HG03025 (cell line): ENCODE measurements around the gene FAM53A.
"Not testable (repeated sequence)": the region's sequence is repeated elsewhere in the genome, so short reads cannot be mapped to it uniquely, and the experiment has no call there.

Experiments used
- ATAC-seq: cut with Tn5 transposase; IDR thresholded peaks from one replicate; pipeline ENCODE4 v1.9.1; 2021; ENCODE audit warnings: mild to moderate bottlenecking, moderate library complexity; ENCODE audit not compliant: unreplicated experiment, low FRiP score

FAM53A gene

GRCh38 chr4:1642196-1642951, 41.7 kb downstream of the FAM53A start:
- ATAC-seq: no peak

DNA sequence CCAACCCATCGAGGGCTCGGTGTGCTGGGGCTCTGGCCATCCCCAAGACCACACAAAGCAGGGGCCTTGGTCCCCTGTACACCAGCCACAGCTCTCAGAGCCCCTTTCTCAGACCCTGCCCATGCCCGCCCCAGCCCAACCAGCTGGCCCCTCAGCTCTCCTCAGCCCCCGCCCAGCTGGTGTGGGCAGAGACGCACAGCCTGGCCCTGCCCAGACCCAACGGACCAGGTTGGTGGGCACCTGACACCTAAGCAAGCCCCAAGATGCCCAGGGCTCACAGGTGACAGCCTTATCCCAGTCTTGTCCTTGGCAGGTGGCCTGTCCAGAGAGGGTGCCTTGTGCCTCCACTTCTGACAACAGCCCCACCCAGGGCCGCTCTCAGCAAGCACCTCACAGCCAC, 42.4 kb downstream of the FAM53A start:
- ATAC-seq: no peak

- ATAC-seq: not testable (repeated sequence)
Measured at GRCh38 chr4:1640716-1641503, 43.2 kb downstream of the FAM53A start.

DNA sequence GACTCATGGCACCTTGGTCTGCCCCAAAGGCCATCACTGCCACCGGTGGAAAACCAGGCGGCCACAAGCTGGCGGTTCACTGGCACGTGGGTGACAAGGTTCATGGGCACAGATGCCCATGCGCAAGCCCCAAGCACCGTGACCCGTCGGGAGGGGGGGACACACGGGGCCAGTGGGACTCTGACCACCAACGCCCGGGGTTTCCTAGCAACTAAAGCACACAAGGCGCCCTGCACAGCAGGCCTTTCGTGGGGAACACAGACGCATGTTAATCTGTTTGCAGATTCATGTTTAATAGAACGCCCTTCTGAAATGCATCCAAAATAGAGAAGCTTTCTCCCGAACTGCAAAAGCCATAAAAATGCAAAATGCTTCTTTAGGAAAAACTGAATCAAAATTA, 43.9 kb downstream of the FAM53A start:
- no peak for ATAC-seq

- ATAC-seq: no peak
Measured at GRCh38 chr4:1639299-1639868, 44.7 kb downstream of the FAM53A start.

GRCh38 chr4:1638873-1639272, 45.2 kb downstream of the FAM53A start:
- no peak for ATAC-seq

GRCh38 chr4:1638272-1638598, 45.9 kb downstream of the FAM53A start:
- no peak for ATAC-seq

DNA sequence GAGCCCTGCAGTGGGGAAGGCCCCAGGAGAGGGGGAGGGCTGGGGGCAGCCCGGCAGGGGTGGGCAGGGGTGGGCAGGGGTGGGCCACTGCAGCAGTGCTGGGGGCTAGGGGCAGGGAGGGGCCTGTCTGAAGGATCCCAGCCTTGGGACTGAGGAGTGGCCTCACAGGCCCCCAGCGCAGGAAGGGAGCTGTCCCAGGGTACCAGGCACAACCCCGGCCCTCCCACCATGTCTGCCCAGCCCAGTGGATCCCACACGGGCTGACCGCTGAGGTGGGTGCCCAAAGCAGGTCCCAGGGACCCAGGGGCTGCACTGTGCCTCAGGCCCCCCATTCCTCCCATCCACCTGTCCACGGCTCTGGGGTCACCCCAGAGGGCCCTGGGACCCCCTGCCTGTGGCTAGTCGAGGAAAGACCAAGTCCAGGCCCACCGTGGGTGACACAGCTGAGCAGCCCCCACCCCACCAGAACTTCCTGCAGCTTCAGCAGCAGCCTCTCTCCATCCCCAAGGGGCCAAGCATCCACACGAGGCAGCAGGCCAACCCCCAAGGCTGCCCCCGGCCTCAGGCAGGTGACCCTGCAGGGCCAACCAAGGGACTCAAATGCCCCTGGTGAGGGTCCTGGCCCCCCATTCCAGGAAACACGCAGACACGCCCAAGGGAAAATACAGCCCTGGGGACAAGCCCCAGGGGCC, 46.4 kb downstream of the FAM53A start:
- ATAC-seq: no peak

DNA sequence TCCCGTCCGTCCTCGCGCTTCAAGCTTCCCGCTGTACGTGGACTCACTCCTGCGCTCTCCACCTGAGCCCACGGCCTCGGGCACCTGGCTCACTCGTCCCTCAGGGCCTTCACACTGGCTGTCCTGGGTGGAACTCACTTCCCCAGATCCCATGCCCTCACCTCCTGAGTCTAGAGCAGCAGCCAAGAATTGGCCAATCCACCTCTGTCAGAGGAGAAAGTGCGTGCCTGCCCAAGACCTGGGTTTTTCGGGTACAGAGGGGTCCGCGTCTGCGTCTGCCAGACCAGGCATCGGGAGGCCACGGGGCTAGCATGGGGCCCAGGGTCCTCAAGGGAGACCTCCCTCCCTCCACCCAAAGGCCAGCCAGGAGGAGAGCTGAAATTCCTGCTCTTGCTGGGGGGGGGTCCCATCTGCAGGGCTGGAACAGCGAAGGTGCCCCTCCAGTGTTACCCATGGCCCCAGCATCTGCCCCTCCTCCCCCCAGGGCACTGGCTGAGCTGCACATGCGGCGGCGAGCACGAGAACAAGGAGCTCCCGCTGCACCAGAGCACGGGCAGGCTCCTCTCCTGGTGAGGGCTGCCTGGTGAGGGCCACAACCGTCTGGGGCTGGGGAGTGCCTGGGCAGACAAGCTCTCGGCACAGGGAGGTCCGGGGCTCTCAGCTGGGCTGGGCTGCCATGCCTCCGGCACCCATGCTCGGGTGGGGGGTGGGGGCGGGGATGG, 47.5 kb downstream of the FAM53A start:
- ATAC-seq: no peak

DNA sequence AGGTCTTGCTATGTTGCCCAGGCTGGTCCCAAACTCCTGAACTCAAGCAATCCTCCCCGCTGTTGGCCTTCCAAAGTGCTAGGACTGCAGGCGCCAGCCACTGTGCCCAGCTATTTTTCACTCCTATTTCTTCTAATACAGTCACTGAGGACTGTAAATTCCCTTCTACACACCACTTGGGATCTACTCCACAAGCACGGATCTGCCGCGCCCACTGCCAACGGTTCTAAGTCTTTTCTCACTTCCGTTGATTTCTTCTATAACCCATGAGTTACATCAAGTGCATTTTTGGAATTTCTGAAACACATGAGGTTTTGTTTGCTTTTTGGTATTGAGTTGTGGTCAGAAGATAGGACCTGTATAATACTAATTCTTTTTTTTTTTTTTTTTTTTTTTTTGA, 48.6 kb downstream of the FAM53A start:
- no peak for ATAC-seq

GRCh38 chr4:1633993-1634392, 50.1 kb downstream of the FAM53A start:
- no peak for ATAC-seq

DNA sequence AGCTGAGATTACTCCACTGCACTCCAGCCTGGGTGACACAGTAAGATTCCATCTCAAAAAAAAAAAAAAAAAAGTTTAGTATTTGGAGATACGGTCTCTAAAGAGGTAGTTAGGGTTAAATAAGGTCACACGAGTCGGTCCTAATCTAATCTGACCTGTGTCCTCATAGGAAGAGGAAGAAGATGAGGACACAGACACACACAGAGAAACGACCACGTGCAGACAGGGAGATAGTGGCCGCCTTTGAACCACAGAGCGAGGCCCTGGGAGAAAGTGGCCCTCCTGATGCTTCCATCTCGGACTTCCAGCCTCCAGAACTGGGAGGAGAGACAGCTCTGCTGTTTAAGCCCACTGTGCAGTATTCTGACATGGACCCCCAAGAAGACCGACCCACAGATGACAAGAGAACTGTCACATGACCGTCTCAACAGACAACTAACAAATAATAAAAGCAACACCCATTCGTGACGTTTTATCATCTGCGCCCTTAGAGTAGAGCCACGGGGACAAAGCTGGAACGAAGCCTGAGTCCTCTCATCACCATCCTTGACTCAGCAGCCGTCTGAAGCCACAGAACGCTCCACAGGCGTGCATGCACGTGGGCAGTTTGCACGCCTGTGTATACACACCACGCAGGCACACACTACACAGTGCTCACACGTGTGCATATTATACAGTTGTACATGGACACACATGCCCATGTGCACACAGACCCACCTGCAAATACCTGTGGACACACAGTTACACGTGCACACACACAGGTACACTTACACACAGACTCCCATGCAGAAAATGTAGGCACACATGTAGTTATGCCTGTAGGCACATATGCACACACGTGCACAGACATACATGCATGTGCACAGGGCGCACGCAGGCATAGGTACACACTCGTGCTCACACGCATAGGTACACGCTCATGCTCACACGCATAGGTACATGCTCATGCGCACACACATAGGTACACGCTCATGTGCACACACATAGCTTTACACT, 51.7 kb downstream of the FAM53A start:
- no peak for ATAC-seq

DNA sequence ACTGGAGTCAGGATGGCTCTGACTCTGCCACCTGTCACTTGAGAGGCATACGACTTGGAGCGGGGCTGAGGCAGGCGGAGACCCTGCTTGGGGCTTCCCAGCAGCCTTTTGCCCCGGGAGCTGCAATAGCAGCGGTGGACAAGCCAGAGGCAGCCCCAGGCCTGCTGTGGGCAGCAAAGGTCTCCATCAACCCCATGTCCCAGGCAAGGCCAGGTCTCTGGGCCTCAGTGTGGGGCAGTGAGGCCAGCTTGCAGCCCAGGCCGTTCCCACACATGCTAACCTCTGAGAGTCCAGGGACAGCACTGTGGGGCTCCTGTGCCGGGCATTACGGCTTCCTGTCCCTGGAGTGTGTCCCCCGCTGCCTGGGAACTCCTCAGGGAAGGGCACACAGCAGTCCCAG, 53.0 kb downstream of the FAM53A start:
- ATAC-seq: no peak

DNA sequence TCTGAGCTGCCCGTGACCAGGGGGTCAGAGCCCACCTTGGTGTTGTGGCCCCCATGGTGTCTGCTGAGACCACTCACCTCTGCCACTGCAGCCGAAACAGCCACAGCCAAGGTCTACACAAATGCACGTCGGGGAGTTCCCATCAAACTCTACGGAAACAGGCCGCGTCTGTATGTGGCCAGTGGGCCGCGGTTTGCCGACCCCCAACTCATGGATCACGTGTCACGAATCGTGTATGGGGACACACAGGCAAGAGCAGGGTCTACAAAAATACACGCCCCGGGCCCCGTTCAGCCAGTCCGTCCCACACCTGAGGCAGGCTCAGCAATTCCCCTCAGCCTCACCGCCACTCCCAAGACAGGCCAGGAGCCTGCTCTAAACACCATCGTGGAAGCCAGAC, 53.8 kb downstream of the FAM53A start:
- ATAC-seq: no peak

GRCh38 chr4:1629699-1630083, 54.4 kb downstream of the FAM53A start:
- ATAC-seq: no peak

DNA sequence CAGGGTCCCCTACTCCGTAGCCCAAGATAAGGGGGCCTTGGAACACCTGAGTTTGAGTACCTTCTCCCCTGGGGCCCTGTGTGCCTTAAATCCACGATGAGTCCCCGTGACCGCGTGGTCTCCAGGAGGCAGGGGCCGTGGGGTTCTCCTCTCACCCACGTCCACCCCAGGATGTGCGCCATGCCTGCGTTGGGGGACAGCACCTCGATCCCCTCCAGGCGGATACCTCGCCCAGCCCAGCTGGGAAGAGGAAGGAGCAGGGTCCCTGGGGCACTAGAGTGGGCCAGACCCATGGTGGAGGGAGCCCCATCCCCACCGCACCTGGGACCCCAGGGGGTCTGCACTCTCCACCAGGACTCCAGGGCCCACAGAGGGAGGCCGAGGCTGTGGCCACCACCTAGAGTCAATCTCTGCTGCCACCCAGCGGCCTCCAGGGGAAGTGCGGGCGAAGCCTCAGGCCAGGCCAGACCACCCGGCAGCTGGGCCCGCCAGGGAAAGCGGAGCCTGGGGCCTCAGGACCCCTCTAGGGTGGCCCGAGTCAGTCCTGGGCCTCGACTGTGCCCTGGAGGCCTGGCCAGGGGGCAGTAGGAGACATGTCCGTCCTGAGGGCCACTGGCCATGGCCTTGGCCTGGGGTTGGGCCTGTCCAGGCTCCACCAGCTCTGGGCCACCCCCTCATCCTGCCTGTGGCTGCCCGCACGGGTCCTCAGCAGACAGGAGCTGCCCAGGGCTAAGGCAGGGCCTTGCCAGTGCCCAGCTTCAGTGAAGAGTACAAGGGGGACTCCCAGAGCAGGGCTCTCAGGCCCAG, 55.0 kb downstream of the FAM53A start:
- ATAC-seq: no peak

DNA sequence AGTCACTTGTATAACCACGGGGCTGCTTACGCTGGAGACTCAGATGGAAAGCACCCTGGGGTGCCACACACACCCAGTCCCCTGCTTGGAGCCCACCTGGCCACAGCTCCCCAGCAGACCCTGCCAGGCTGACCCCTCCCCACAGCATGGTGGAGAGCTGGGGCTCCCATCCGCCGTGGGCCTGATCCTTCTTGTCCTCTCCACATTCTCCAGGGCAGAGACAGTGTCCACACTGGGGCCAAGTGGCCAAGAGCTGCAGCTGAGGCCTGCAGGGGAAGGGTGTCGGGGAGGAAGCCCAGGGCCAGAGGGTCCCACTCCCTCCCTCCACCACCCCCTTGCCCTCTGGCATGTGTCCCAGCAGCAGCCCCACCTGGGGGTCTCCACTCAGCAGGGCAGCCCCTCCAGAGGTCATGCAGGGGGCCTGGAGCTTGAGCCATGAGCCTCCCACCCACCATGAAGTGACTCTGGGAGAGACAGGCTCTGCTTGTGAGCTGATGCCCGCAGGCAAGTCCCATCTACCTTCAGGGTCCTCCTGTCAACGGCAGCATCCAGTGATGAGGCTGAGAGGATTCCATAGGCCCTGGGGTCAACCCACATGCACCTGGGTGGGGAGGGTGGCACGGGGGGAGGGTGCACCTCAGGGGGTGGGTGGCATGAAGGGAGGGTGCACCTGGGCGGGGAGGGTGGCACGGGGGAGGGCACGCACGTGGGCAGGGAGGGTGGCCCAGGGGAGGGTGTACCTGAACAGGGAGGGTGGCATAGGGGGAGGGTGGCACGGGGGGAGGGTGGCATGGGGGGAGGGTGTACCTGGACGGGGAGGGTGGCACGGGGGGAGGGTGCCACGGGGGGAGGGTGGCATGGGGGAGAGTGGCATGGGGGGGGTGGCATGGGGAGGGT, 56.4 kb downstream of the FAM53A start:
- no peak for ATAC-seq

DNA sequence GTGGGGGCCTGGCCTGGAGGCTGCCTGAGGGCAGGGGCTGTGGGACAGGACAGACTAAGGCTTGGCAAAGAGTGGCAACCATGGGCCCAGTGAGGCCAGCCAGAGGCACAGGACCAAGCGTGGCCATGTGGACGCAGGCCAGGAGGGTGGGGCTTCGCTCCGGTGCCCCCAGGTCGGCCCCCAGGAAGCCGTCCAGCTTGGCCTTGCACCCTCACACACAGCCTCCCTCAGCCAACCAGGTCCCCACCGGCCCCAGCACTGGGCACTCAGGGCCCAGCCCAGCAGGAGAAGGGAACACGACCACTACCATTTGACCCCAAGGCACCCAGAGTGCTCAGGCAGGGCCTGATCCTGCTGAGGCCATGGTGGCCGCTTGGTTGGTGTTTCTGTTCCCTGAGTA, 57.2 kb downstream of the FAM53A start:
- no peak for ATAC-seq
